ENCODE results near the gene CCDC88C. TPM values are rescaled to one million over a fixed set of nuclear protein-coding genes. Genes with fewer than 3 reads are reported as not detected.

The CCDC88C gene
- total RNA-seq, 1 experiment from 2014 or later = 64.8 TPM

DNA sequence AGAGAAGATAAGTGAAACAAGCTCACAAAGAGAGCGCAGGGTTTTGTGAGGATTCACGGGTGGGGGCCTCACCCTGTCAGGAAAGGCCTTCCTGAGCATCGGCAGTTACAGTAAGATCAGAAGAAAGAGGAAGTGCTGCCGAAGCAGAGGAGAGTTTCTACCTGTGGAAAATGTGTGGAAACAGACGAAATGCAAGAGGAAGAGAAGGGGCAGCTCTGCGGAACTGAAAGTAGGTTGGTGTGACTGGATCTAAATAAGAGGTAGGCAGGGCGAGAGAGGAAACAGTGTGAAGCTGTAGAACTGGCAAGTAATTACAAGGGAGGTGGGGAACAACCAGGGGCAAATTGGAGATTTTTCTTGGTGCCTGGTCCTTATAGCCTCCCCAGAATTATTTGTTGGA lies 175.8 kb downstream of the CCDC88C start (continued):
- TF ChIP-seq, protein P1, sequence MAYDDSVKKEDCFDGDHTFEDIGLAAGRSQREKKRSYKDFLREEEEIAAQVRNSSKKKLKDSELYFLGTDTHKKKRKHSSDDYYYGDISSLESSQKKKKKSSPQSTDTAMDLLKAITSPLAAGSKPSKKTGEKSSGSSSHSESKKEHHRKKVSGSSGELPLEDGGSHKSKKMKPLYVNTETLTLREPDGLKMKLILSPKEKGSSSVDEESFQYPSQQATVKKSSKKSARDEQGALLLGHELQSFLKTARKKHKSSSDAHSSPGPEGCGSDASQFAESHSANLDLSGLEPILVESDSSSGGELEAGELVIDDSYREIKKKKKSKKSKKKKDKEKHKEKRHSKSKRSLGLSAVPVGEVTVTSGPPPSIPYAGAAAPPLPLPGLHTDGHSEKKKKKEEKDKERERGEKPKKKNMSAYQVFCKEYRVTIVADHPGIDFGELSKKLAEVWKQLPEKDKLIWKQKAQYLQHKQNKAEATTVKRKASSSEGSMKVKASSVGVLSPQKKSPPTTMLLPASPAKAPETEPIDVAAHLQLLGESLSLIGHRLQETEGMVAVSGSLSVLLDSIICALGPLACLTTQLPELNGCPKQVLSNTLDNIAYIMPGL (CRISPR knock-in tag; IDR thresholded peaks at IDR 0.05) = no peak
- TF ChIP-seq ATF1 (CRISPR knock-in tag; IDR thresholded peaks at IDR 0.05) = no peak
- no peak for TF ChIP-seq JAZF1 (CRISPR knock-in tag; IDR thresholded peaks at IDR 0.05)
- no peak for TF ChIP-seq MYBL2 (CRISPR knock-in tag; IDR thresholded peaks at IDR 0.05)
- TF ChIP-seq, protein P2, sequence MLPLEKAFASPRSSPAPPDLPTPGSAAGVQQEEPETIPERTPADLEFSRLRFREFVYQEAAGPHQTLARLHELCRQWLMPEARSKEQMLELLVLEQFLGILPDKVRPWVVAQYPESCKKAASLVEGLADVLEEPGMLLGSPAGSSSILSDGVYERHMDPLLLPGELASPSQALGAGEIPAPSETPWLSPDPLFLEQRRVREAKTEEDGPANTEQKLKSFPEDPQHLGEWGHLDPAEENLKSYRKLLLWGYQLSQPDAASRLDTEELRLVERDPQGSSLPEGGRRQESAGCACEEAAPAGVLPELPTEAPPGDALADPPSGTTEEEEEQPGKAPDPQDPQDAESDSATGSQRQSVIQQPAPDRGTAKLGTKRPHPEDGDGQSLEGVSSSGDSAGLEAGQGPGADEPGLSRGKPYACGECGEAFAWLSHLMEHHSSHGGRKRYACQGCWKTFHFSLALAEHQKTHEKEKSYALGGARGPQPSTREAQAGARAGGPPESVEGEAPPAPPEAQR (CRISPR knock-in tag; IDR thresholded peaks at IDR 0.05) = no peak
- TF ChIP-seq, protein P3, sequence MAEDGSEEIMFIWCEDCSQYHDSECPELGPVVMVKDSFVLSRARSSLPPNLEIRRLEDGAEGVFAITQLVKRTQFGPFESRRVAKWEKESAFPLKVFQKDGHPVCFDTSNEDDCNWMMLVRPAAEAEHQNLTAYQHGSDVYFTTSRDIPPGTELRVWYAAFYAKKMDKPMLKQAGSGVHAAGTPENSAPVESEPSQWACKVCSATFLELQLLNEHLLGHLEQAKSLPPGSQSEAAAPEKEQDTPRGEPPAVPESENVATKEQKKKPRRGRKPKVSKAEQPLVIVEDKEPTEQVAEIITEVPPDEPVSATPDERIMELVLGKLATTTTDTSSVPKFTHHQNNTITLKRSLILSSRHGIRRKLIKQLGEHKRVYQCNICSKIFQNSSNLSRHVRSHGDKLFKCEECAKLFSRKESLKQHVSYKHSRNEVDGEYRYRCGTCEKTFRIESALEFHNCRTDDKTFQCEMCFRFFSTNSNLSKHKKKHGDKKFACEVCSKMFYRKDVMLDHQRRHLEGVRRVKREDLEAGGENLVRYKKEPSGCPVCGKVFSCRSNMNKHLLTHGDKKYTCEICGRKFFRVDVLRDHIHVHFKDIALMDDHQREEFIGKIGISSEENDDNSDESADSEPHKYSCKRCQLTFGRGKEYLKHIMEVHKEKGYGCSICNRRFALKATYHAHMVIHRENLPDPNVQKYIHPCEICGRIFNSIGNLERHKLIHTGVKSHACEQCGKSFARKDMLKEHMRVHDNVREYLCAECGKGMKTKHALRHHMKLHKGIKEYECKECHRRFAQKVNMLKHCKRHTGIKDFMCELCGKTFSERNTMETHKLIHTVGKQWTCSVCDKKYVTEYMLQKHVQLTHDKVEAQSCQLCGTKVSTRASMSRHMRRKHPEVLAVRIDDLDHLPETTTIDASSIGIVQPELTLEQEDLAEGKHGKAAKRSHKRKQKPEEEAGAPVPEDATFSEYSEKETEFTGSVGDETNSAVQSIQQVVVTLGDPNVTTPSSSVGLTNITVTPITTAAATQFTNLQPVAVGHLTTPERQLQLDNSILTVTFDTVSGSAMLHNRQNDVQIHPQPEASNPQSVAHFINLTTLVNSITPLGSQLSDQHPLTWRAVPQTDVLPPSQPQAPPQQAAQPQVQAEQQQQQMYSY (CRISPR knock-in tag; IDR thresholded peaks at IDR 0.05) = no peak
- no peak for TF ChIP-seq ZNF138 (CRISPR knock-in tag; conservative IDR thresholded peaks at IDR 0.05)

DNA sequence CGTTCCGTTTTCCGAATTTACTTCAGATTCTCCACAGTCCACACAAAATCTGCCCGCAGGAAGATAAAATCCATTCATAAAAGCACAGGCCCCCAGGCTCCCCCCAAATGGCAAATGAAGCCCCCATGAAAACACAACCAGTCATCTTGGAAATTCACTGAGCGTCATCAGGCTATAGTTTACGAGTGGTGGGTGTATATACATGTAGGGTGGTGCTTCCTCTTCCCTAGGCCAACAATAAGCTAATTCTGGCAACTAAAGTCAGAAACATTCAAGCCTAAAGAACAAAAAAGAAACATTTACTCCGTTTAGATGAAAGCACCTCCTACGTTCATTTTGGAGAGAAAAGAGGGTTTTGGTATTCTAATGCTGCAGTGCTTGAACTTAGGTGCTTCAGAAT lies 179.0 kb downstream of the CCDC88C start:
- ATAC-seq (no peak), DNase-seq (ENCODE audit: low spot score) (no peak)
- Mint-ChIP-seq H3K4me1 (no peaks in the 10 kb centered on the region), H3K9me3 (peaks cover 17% of the 10 kb centered on the region), H3K4me3 (no peak overlapping the region), H3K36me3 (peaks cover 3% of the 10 kb centered on the region; the same call in 1 of the 2 replicates), H3K27me3 (ENCODE audit: low read depth) (peaks cover 4% of the 10 kb centered on the region; the same call in 1 of the 2 replicates), H3K27ac (no peak overlapping the region)
- POLR2A ChIA-PET = no interaction called here
- TF ChIP-seq SP1 (CRISPR knock-in tag; conservative IDR thresholded peaks at IDR 0.05) = no peak
- TF ChIP-seq ZNF263 (CRISPR knock-in tag; IDR thresholded peaks at IDR 0.05; ENCODE audit: low read depth) = no peak
- no peak for TF ChIP-seq CBFB (CRISPR knock-in tag; IDR thresholded peaks at IDR 0.05; ENCODE audit: low read depth)
- TF ChIP-seq, protein P4, sequence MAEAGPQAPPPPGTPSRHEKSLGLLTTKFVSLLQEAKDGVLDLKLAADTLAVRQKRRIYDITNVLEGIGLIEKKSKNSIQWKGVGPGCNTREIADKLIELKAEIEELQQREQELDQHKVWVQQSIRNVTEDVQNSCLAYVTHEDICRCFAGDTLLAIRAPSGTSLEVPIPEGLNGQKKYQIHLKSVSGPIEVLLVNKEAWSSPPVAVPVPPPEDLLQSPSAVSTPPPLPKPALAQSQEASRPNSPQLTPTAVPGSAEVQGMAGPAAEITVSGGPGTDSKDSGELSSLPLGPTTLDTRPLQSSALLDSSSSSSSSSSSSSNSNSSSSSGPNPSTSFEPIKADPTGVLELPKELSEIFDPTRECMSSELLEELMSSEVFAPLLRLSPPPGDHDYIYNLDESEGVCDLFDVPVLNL (CRISPR knock-in tag; IDR thresholded peaks at IDR 0.05; ENCODE audit: borderline replicate concordance, low read depth) = no peak
- TF ChIP-seq, protein P5, sequence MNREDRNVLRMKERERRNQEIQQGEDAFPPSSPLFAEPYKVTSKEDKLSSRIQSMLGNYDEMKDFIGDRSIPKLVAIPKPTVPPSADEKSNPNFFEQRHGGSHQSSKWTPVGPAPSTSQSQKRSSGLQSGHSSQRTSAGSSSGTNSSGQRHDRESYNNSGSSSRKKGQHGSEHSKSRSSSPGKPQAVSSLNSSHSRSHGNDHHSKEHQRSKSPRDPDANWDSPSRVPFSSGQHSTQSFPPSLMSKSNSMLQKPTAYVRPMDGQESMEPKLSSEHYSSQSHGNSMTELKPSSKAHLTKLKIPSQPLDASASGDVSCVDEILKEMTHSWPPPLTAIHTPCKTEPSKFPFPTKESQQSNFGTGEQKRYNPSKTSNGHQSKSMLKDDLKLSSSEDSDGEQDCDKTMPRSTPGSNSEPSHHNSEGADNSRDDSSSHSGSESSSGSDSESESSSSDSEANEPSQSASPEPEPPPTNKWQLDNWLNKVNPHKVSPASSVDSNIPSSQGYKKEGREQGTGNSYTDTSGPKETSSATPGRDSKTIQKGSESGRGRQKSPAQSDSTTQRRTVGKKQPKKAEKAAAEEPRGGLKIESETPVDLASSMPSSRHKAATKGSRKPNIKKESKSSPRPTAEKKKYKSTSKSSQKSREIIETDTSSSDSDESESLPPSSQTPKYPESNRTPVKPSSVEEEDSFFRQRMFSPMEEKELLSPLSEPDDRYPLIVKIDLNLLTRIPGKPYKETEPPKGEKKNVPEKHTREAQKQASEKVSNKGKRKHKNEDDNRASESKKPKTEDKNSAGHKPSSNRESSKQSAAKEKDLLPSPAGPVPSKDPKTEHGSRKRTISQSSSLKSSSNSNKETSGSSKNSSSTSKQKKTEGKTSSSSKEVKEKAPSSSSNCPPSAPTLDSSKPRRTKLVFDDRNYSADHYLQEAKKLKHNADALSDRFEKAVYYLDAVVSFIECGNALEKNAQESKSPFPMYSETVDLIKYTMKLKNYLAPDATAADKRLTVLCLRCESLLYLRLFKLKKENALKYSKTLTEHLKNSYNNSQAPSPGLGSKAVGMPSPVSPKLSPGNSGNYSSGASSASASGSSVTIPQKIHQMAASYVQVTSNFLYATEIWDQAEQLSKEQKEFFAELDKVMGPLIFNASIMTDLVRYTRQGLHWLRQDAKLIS (CRISPR knock-in tag; IDR thresholded peaks at IDR 0.05; ENCODE audit: borderline replicate concordance) = no peak
- TF ChIP-seq, protein P6, sequence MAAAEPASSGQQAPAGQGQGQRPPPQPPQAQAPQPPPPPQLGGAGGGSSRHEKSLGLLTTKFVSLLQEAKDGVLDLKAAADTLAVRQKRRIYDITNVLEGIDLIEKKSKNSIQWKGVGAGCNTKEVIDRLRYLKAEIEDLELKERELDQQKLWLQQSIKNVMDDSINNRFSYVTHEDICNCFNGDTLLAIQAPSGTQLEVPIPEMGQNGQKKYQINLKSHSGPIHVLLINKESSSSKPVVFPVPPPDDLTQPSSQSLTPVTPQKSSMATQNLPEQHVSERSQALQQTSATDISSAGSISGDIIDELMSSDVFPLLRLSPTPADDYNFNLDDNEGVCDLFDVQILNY (CRISPR knock-in tag; IDR thresholded peaks at IDR 0.05) = no peak
- CTCF ChIA-PET = no interaction called here
